ENCODE results near the gene C12orf56. TPM values are rescaled to one million over a fixed set of nuclear protein-coding genes. Genes with fewer than 3 reads are reported as not detected.
A peak's percentile ranks its signal among the peaks of the same experiment; 100 is the strongest.

Gene C12orf56
- total RNA-seq, 2 donors from 2014 or later = not detected

DNA sequence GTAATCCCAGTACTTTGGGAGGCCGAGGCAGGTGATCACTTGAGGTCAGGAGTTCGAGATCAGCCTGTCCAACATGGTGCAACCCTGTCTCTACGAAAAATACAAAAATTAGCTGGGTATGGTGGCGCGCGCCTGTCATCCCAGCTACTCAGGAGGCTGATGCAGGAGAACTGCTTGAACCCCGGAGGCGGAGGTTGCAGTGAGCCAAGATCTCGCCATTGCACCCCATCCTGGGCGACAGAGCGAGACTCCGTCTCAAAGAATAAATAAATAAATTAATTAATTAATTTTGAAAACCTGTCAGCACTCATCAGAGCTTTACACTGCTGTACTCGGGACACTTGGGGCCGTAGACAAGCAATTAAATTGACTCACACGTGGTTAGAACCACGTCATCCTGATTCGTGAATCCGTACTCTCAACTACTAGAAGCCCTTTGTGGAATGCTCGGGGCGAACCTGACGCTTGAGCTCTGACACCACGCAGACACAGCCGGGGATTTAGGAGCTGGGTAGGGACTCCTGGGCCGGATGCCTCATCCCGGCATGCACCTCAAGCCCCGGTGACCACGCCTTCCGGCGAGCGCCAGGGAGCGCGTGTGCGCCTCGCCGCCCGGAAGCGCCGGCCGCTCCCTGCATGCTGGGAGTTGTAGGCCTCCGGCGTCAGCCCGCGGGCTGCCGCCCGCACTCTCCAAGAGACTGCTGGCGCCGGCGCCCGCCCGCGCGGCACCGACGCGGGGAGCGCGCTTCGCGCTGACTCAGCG, 13.3 kb upstream of the C12orf56 start, which contains the start of gene XPOT:
TSS of gene XPOT (plus strand) at position 686 of the 763 bp plus-strand sequence. CDS start 5,644 bp downstream, outside the sequence.
- peak within 1 kb of the TSS; percentile 60 to 76 for H3K4me3 ChIP-seq
- H3K27ac ChIP-seq = peak within 1 kb of the TSS; percentile 97 to 99 (median 98)
- peaks cover 35% of the 10 kb centered on the region for H3K4me1 ChIP-seq
- no peaks in the 10 kb centered on the region for H3K36me3 ChIP-seq (replicated peaks in 1 of 2; ENCODE audit: insufficient read depth in 1 of 2, low read depth in 2 of 2)
- H3K27me3 ChIP-seq = no peaks in the 10 kb centered on the region
- TF ChIP-seq POLR2A (IDR thresholded peaks at IDR 0.05) = peak in 2 of 3 donors; percentile 69 to 80
- TF ChIP-seq, protein P1, sequence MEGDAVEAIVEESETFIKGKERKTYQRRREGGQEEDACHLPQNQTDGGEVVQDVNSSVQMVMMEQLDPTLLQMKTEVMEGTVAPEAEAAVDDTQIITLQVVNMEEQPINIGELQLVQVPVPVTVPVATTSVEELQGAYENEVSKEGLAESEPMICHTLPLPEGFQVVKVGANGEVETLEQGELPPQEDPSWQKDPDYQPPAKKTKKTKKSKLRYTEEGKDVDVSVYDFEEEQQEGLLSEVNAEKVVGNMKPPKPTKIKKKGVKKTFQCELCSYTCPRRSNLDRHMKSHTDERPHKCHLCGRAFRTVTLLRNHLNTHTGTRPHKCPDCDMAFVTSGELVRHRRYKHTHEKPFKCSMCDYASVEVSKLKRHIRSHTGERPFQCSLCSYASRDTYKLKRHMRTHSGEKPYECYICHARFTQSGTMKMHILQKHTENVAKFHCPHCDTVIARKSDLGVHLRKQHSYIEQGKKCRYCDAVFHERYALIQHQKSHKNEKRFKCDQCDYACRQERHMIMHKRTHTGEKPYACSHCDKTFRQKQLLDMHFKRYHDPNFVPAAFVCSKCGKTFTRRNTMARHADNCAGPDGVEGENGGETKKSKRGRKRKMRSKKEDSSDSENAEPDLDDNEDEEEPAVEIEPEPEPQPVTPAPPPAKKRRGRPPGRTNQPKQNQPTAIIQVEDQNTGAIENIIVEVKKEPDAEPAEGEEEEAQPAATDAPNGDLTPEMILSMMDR (IDR thresholded peaks at IDR 0.05) = peak in 1 of 7 experiments; percentile 30
- intact Hi-C loops (cut with DNase I) = no loop called here
- H3K9me3 ChIP-seq = no peaks in the 10 kb centered on the region
- ATAC-seq (peak; percentile 95), DNase-seq (peak; percentile 95 to 96 (median 96))
- WGBS, 2 donors = 11 to 33% methylated on average over 21 to 60 of the region's 60 CpGs

DNA sequence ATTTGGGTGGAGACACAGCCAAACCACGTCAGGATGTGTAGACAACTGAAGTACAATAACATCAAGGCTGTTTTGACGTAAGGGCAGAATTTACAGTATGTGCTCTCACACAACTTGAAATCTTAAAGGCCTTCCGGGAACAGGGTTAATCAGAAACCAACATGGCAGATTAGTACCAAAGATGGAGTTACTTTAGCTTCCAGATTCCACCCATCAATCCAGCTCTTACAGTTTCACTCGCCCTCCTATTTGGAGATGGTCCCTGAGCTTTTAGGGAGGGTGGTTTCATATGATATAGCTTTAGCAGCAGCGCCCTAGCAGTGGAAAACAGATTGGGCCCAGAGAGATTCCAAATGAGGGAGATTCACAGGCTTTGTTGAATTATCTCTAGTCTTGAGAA, 11.6 kb upstream of the C12orf56 start:
- H3K36me3 ChIP-seq (replicated peaks in 1 of 2; ENCODE audit: insufficient read depth in 1 of 2, low read depth in 2 of 2) = no peaks in the 10 kb centered on the region
- H3K4me3 ChIP-seq = no peak overlapping the region
- ATAC-seq (no peak), DNase-seq (no peak)
- WGBS, 2 donors = 88 to 90% methylated on average over 5 of the region's 5 CpGs
- no peak overlapping the region for H3K27ac ChIP-seq
- no peaks in the 10 kb centered on the region for H3K9me3 ChIP-seq
- H3K4me1 ChIP-seq = peaks cover 22% of the 10 kb centered on the region
- no peaks in the 10 kb centered on the region for H3K27me3 ChIP-seq
- TF ChIP-seq, protein P1 (IDR thresholded peaks at IDR 0.05) = no peak
- no peak for TF ChIP-seq POLR2A (IDR thresholded peaks at IDR 0.05)
- intact Hi-C loops (cut with DNase I) = no loop called here

DNA sequence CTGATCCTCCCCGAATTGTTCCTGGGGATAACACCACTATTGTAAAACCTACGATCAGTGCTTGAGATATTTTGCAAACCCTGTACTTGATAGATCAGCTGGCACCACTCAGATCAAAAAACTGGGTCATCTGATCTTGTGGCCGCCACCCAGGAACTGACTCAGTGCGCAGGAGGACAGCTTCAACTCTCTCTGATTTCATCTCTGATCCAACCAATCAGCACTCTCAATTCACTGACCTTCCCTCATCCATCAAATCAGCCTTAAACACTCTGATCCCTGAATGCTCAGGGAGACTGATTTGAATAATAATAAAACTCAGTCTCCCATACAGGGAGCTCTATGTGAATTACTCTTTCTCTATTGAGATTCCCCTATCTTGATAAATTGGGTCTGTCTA, 9.5 kb upstream of the C12orf56 start:
- intact Hi-C loops (cut with DNase I) = no loop called here
- Histone ChIP-seq H3K9me3 (no peaks in the 10 kb centered on the region), H3K27me3 (no peaks in the 10 kb centered on the region), H3K4me3 (no peak overlapping the region), H3K27ac (no peak overlapping the region), H3K36me3 (replicated peaks in 1 of 2; ENCODE audit: insufficient read depth in 1 of 2, low read depth in 2 of 2) (no peaks in the 10 kb centered on the region), H3K4me1 (peaks cover 7% of the 10 kb centered on the region)
- DNase-seq = no peak
- no peak for ATAC-seq
- 56% methylated on average over 4 of the region's 4 CpGs for WGBS, 2 donors
- TF ChIP-seq, protein P1 (IDR thresholded peaks at IDR 0.05) = no peak
- no peak for TF ChIP-seq POLR2A (IDR thresholded peaks at IDR 0.05)

DNA sequence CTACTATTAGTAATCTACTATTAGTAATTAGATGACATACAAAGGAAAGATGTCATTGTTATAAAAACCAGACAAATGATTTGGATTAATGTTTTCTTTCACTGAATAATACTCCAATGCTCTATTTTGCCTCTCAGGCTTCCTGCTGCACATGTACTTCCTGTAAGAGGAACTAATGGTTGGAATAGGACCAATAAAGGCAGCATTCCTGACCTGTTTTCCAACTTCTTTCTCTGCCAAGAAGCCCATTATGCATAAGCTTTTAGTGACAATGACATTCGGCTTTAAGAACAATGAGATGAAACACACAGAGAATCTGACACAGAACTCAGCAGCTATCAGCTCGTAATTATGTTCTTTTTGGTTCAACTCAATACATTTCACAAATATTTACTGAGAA, 5.2 kb upstream of the C12orf56 start:
- Histone ChIP-seq H3K4me3 (no peak overlapping the region), H3K27ac (peak overlapping the region in 2 of 4 donors; percentile 6 to 70), H3K27me3 (no peaks in the 10 kb centered on the region), H3K4me1 (peaks cover 2% of the 10 kb centered on the region), H3K9me3 (no peaks in the 10 kb centered on the region), H3K36me3 (replicated peaks in 1 of 2; ENCODE audit: insufficient read depth in 1 of 2, low read depth in 2 of 2) (no peaks in the 10 kb centered on the region)
- peak; percentile 63 for ATAC-seq
- no peak for DNase-seq
- intact Hi-C loops (cut with DNase I) = no loop called here
- WGBS, 2 donors = 50 to 55% methylated on average over 2 of the region's 2 CpGs
- no peak for TF ChIP-seq POLR2A (IDR thresholded peaks at IDR 0.05)
- TF ChIP-seq, protein P1 (IDR thresholded peaks at IDR 0.05) = no peak
